ENCODE data around the gene SCTR. TPM values are rescaled to one million over a fixed set of nuclear protein-coding genes. Genes with fewer than 3 reads are reported as not detected.

Gene SCTR
- total RNA-seq, 1 donor from 2014 or later: not detected

DNA sequence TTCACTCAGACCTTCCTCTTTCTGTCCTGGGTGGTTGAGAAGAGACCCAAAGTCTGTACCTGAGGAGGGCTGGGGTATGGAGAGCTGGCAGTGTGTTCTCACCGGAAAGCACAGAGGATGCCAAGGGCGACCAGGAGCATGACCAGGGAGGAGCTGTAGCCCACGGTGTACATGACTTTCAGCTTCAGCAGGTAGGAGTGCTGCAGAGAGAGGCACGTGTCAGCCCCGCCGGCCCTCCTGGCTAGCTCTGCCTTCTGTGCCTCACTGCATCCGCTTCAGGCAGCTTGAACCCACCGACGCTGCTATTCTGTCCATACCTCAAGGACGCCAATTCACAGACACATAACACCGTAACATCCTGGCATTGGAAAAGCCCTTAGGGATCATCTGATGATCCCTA, 58.6 kb downstream of the SCTR start:
- DNase-seq (ENCODE audit: low spot score): no peak
- Histone ChIP-seq H2AFZ (replicated peaks) (no peak overlapping the region), H3F3A (ENCODE audit: low read depth) (no peaks in the 10 kb centered on the region), H3K4me1 (no peaks in the 10 kb centered on the region), H3K9ac (no peak overlapping the region), H3K27me3 (no peaks in the 10 kb centered on the region), H3K79me2 (ENCODE audit: low read depth) (no peaks in the 10 kb centered on the region), H3K9me3 (ENCODE audit: low read depth) (no peaks in the 10 kb centered on the region), H3K27ac (no peak overlapping the region), H3K4me2 (no peak overlapping the region), H3K36me3 (no peaks in the 10 kb centered on the region), H4K20me1 (ENCODE audit: low read depth) (no peaks in the 10 kb centered on the region), H3K4me3 (no peak overlapping the region)
- Mint-ChIP-seq H3K27ac (no peak overlapping the region), H3K4me1 (no peaks in the 10 kb centered on the region), H3K9me3 (no peaks in the 10 kb centered on the region), H3K36me3 (no peaks in the 10 kb centered on the region), H3K27me3 (ENCODE audit: insufficient read depth, low read depth) (peaks cover 6% of the 10 kb centered on the region), H3K4me3 (no peak overlapping the region)
- no peak for TF ChIP-seq EZH2 (IDR thresholded peaks at IDR 0.05)
- TF ChIP-seq EZH2phosphoT487 (IDR thresholded peaks at IDR 0.05): no peak
- TF ChIP-seq, protein P1, sequence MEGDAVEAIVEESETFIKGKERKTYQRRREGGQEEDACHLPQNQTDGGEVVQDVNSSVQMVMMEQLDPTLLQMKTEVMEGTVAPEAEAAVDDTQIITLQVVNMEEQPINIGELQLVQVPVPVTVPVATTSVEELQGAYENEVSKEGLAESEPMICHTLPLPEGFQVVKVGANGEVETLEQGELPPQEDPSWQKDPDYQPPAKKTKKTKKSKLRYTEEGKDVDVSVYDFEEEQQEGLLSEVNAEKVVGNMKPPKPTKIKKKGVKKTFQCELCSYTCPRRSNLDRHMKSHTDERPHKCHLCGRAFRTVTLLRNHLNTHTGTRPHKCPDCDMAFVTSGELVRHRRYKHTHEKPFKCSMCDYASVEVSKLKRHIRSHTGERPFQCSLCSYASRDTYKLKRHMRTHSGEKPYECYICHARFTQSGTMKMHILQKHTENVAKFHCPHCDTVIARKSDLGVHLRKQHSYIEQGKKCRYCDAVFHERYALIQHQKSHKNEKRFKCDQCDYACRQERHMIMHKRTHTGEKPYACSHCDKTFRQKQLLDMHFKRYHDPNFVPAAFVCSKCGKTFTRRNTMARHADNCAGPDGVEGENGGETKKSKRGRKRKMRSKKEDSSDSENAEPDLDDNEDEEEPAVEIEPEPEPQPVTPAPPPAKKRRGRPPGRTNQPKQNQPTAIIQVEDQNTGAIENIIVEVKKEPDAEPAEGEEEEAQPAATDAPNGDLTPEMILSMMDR (IDR thresholded peaks at IDR 0.05): no peak

DNA sequence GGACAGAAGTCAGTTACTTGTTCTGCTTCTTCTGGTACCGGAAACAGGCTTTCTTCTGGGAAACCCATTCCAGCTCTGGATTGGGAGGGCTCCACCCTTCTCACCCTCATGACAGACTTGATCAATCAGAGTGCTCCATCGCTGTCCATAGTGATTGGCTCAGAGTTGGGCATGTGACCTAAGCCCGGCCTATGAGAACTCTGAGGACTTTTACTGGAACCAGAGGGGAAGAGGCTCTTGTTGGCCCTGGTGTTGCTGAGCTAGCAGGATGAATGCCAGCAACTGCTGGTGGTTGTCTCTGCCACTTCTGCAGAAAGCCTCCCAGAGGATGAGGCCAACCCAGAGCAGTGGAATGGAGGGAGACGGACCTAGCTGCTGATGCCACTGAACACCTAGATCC, 59.3 kb downstream of the SCTR start:
- Histone ChIP-seq H3K27ac (no peak overlapping the region), H3K79me2 (ENCODE audit: low read depth) (no peaks in the 10 kb centered on the region), H3K4me3 (no peak overlapping the region), H4K20me1 (ENCODE audit: low read depth) (no peaks in the 10 kb centered on the region), H3K9ac (no peak overlapping the region), H3K9me3 (ENCODE audit: low read depth) (no peaks in the 10 kb centered on the region), H3K4me1 (no peaks in the 10 kb centered on the region), H3F3A (ENCODE audit: low read depth) (no peaks in the 10 kb centered on the region), H3K4me2 (no peak overlapping the region), H2AFZ (replicated peaks) (no peak overlapping the region), H3K27me3 (no peaks in the 10 kb centered on the region), H3K36me3 (no peaks in the 10 kb centered on the region)
- Mint-ChIP-seq H3K27ac (no peak overlapping the region), H3K27me3 (ENCODE audit: insufficient read depth, low read depth) (peaks cover 8% of the 10 kb centered on the region), H3K4me1 (no peaks in the 10 kb centered on the region), H3K36me3 (no peaks in the 10 kb centered on the region), H3K9me3 (no peaks in the 10 kb centered on the region), H3K4me3 (no peak overlapping the region)
- DNase-seq (ENCODE audit: low spot score): no peak
- no peak for TF ChIP-seq EZH2 (IDR thresholded peaks at IDR 0.05)

GRCh38 chr2:119463990-119464389, 60.3 kb downstream of the SCTR start:
- H3F3A ChIP-seq (ENCODE audit: low read depth): no peaks in the 10 kb centered on the region
- H3K9me3 Mint-ChIP-seq: no peaks in the 10 kb centered on the region
- no peaks in the 10 kb centered on the region for H3K4me1 ChIP-seq
- H3K4me3 Mint-ChIP-seq: no peak overlapping the region
- no peak overlapping the region for H3K9ac ChIP-seq
- no peak for TF ChIP-seq EZH2phosphoT487 (IDR thresholded peaks at IDR 0.05)
- TF ChIP-seq, protein P1 (IDR thresholded peaks at IDR 0.05): no peak
- no peak for TF ChIP-seq EZH2 (IDR thresholded peaks at IDR 0.05)
- no peak overlapping the region for H3K27ac Mint-ChIP-seq
- H4K20me1 ChIP-seq (ENCODE audit: low read depth): no peaks in the 10 kb centered on the region
- H3K79me2 ChIP-seq (ENCODE audit: low read depth): no peaks in the 10 kb centered on the region
- no peak for DNase-seq (ENCODE audit: low spot score)
- H3K9me3 ChIP-seq (ENCODE audit: low read depth): no peaks in the 10 kb centered on the region
- no peak overlapping the region for H3K27ac ChIP-seq
- no peaks in the 10 kb centered on the region for H3K36me3 Mint-ChIP-seq
- no peak overlapping the region for H3K4me2 ChIP-seq
- H3K27me3 Mint-ChIP-seq (ENCODE audit: insufficient read depth, low read depth): peaks cover 8% of the 10 kb centered on the region
- no peaks in the 10 kb centered on the region for H3K27me3 ChIP-seq
- no peak overlapping the region for H2AFZ ChIP-seq (replicated peaks)
- no peaks in the 10 kb centered on the region for H3K36me3 ChIP-seq
- H3K4me1 Mint-ChIP-seq: peaks cover 3% of the 10 kb centered on the region
- no peak overlapping the region for H3K4me3 ChIP-seq

DNA sequence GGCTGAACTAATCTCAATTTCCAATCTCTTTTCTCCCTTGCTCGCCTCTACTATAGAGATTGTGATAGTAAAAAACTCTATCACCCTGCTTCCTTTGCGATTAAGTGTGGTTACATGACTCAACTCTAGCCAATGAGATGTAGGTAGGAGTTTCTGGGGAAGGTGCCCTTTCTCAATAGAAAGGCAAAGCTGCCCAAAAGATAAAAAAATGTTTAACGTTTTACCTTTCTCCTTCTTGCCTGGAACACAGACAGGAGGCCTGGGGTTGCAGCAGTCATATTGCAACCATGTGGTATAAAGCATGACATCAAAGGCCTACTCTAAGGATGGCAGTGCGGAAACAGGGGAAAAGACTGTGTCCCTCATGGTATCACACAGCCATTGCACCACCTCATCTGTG, 61.1 kb downstream of the SCTR start:
- H3K9me3 ChIP-seq (ENCODE audit: low read depth): no peaks in the 10 kb centered on the region
- H3K4me1 Mint-ChIP-seq: peaks cover 3% of the 10 kb centered on the region
- H3K36me3 Mint-ChIP-seq: no peaks in the 10 kb centered on the region
- H3K4me3 Mint-ChIP-seq: no peak overlapping the region
- H2AFZ ChIP-seq (replicated peaks): no peak overlapping the region
- H3K27me3 ChIP-seq: no peaks in the 10 kb centered on the region
- H3K27ac Mint-ChIP-seq: no peak overlapping the region
- no peak overlapping the region for H3K4me2 ChIP-seq
- TF ChIP-seq, protein P1 (IDR thresholded peaks at IDR 0.05): no peak
- TF ChIP-seq EZH2phosphoT487 (IDR thresholded peaks at IDR 0.05) (no peak), EZH2 (IDR thresholded peaks at IDR 0.05) (no peak)
- H3K9me3 Mint-ChIP-seq: no peaks in the 10 kb centered on the region
- no peaks in the 10 kb centered on the region for H3F3A ChIP-seq (ENCODE audit: low read depth)
- no peak overlapping the region for H3K9ac ChIP-seq
- H3K27ac ChIP-seq: no peak overlapping the region
- H4K20me1 ChIP-seq (ENCODE audit: low read depth): no peaks in the 10 kb centered on the region
- no peak for DNase-seq (ENCODE audit: low spot score)
- H3K27me3 Mint-ChIP-seq (ENCODE audit: insufficient read depth, low read depth): peaks cover 10% of the 10 kb centered on the region
- no peak overlapping the region for H3K4me3 ChIP-seq
- H3K36me3 ChIP-seq: no peaks in the 10 kb centered on the region
- no peaks in the 10 kb centered on the region for H3K4me1 ChIP-seq
- no peaks in the 10 kb centered on the region for H3K79me2 ChIP-seq (ENCODE audit: low read depth)
